HG02610 (cell line): ENCODE results near the gene GAGE13.
"Not testable (repeated sequence)": the region's sequence is repeated elsewhere in the genome, so short reads cannot be mapped to it uniquely, and the experiment has no call there.

Source experiments
- ATAC-seq: cut with Tn5 transposase; IDR thresholded peaks from one replicate; pipeline ENCODE4 v1.9.1; 2021; ENCODE audit warnings: mild to moderate bottlenecking, moderate library complexity; ENCODE audit not compliant: unreplicated experiment

Gene GAGE13

DNA sequence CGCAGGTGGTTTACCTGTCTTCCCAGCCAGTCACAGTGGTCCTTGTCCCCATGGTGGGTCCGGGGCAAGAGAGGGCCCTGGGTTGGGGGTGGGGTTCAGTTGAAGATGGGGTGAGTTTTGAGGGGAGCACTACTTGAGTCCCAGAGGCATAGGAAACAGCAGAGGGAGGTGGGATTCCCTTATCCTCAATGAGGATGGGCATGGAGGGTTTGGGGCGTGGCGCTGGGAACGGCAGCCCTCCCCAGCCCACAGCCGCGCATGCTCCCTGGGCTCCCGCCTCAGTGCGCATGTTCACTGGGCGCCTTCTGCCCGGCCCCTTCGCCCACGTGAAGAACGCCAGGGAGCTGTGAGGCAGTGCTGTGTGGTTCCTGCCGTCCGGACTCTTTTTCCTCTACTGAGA, at the start of gene GAGE13:
Gene GAGE13, plus strand, starts transcription at position 301 of the 400 bp plus-strand sequence. CDS start 1,156 bp downstream, outside the sequence.
- ATAC-seq: not testable (repeated sequence)

DNA sequence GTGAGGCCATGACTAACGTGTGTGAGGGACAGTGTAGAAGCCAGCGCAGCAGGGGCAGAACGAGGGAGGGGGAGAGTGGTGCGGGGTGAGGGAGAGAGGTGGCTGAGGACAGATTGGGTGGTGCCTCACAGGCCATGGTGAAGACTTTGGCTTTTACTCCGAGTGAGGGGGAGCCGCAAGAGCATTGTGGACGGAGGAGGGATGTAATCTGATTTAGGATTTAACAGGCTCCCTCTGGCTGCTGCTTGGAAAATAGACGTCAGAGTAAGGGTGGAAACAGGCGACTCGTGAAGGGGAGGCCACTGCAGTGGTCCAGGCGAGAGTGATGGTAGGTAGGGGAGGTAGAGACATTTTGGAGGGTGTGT, 48.8 kb upstream of the GAGE13 start:
- ATAC-seq: no peak

DNA sequence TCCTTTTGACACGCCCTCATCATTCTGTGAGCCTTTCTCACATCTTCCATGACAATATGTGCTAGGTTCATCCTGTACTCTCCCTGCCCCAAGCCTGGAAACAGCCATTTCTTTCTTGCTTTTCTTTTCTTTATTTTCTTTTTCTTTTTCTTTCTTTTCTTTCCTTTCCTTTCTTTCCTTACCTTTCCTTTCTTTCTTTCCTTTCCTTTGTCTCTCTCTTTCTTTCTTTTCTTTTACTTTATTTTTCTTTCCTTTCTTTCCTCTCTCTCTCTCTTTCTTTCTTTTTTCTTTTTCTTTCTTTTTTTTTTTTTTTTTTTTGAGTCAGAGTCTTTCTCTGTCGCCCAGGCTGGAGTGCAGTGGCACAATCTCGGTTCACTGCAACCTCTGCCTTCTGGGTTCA, 47.2 kb upstream of the GAGE13 start:
- no peak for ATAC-seq

DNA sequence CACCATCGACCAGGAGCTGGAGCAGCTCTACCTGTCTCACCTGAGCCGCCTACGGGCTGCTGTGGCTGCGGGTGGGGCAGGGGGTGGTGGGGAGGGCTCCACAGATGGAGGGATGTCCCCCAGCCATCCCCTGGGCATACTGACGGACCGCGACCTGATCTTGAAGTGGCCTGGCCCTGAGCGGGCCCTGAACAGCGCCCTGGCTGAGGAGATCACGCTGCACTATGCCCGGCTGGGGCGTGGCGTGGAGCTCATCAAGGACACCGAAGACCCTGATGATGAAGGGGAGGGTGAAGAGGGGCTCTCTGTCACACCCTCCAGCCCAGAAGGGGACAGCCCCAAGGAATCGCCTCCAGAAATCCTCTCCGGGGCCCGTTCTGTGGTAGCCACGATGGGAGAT, 45.2 kb upstream of the GAGE13 start:
- no peak for ATAC-seq

DNA sequence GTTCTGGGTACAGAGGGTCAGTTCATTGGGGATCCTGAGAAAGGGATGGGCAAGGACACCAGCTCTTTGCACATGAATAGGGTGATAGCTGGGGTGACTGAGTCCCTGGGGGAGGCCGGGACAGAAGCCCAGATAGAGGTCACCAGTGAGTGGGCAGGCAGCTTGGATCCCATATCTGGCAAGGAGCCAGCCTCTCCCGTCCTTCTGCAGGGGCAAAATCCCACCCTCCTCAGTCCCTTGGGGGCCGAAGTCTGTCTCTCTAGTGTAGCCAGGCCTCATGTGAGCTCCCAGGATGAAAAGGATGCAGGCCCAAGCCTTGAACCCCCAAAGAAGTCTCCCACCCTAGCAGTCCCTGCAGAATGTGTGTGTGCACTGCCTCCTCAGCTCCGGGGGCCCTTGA, 44.8 kb upstream of the GAGE13 start:
- ATAC-seq: no peak

- ATAC-seq: no peak
Observed at GRCh38 chrX:49287665-49288064, 43.7 kb upstream of the GAGE13 start.

GRCh38 chrX:49290215-49290614, 41.2 kb upstream of the GAGE13 start:
- no peak for ATAC-seq

DNA sequence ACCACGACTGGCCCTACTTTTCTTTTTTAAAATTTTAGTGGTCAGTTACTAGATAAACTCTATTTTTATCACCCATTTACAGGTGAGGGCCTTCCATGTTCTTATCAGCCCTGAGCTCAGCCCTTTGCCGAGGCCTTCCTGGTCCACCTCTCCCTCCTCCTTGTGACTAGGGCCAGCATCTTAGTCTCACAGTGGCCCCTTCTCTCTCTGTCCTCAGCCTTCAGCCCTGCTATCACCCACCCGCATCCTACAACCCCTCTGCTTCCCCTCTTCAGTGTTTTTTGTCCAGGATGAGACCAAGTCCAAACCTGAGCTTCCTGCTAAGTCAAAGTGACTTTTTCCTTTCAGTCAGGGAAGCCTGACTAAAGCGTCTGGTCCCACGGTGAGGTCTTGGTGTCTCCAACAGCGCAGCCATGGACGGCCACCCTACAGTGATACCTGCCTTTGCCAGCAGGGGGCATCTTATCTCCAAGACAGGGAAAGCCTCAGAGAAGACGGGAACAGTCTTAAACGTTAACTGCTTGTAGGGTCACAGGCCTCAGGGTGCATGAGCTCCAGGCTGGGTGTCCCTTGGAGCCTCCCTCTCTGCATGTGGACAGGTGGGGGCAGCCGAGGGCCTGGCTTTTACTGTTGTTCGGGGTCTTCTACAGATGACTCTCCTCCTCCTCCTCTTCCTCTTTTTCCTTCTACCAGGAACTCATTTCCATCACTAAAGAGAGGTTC, 39.6 kb upstream of the GAGE13 start:
- ATAC-seq: no peak

DNA sequence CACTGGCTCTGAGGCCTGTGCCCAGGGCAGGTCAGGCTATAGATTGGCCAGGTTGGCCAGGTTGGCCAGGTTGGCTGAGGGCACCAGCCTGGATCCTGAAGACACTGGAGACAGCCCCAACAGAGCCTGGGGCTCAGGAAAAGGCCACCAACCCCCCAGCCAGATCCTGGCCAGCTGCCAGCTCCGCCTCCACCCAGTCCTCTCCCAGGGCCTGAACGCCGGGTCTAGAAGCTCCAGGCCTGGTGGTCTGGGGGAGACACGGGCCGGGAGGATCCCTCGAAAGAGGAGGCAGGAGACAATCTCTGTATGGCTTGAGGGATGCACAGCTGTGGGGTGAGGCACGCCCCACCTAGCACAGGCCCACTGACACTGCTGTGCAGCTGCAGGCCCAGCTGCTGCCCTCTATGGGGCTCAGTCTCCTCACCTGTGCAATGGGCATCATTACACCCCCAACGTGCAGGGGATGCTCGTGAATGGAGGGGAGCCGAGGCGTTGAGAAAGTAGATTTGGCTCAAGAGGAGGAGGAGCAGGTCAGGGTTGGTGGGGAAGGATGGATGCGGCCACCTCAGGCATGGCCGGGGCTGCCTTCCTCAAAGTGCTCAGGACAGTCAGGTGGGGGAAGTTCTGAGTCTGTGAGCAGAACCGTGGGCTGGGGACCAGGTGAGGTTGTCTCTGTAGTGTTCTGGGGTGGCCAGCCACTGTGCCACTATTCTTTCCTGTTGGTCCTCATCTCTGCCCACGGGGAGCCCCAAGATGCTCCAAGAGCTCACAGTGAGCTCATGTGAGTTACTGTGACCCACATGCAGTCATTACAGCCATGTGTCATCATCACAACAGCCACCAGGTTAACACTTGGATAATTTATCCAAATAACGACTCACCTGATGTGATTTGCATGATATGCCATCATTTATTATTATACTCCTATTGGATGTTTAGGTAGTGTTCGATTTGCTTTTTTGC, 38.7 kb upstream of the GAGE13 start:
- no peak for ATAC-seq

DNA sequence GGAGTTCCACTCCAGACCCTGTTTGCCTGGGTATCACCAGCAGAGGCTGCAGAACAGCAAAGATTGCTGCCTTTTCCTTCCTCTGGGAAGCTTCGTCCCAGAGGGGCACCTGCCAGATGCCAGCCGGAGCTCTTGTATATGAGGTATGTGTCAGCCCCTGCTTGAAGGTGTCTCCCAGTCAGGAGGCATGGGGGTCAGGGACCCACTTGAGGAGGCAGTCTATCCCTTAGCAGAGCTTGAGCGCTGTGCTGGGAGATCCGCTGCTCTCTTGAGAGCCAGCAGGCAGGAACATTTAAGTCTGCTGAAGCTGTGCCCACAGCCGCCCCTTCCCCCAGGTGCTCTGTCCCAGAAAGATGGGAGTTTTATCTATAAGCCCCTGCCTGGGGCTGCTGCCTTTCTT, 32.1 kb upstream of the GAGE13 start:
- not testable (repeated sequence) for ATAC-seq

DNA sequence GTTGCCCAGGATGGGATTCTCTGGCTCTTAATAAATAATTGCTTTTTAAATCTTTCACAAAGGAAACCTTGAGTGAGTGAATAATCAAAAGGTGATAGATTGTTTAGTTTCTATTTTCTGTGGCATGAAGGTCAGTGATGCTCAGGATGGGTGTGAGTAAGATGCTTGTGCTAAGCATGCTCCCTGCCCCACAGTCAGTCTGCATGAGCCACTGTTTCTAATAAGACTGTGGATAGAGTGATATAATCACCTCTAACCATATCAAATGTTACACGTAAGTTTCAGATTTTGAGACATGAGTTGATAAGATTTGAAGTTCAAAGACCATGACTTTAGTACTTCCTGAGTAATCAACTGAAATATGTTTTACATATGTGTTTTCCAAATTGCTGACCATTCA, 30.7 kb upstream of the GAGE13 start:
- ATAC-seq: no peak

- no peak for ATAC-seq
Observed at GRCh38 chrX:49303346-49303745, 28.0 kb upstream of the GAGE13 start, which contains the start of gene GAGE10. Gene GAGE10 (plus strand): TSS chrX:49303646. CDS start chrX:49304860, 1,214 bp downstream.

GRCh38 chrX:49307775-49308174, 23.6 kb upstream of the GAGE13 start:
- ATAC-seq: not testable (repeated sequence)

DNA sequence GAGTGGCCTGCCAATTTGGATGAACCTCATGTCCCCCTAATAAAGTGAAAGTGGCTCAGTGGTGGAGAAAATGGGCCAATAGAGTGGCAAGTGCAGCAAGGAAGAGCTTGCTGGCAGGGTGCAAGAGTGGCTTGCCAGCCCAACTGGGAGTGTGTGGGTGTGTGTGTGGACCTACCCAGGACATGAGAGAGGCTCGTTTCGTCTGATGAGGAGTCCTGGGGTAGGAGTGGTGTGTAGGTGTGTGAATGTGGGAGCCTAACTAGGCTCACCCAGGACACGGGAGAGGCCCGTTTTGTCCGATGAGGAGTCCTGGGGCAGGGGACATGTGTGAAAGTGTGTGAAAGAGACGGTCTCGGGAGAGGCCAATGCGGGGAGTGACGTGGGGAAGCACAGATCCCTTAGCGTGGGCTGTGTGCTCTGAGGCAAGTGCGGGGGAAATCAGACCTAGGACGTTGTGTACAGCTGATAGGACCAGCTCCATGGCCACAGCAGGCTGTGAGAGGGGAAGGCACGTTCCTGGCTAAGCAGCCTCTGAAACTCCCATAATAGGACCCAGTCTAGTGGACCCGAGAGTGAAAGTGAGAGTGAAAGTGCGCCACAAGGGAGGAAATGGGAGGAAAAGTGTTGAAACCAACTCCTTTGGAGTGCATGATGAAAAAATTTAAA, 22.6 kb upstream of the GAGE13 start:
- no peak for ATAC-seq

- no peak for ATAC-seq
Observed at GRCh38 chrX:49309401-49309981, 21.9 kb upstream of the GAGE13 start.

- no peak for ATAC-seq
Observed at GRCh38 chrX:49310371-49310770, 21.0 kb upstream of the GAGE13 start.

- ATAC-seq: no peak
Observed at GRCh38 chrX:49312176-49312575, 19.2 kb upstream of the GAGE13 start.

DNA sequence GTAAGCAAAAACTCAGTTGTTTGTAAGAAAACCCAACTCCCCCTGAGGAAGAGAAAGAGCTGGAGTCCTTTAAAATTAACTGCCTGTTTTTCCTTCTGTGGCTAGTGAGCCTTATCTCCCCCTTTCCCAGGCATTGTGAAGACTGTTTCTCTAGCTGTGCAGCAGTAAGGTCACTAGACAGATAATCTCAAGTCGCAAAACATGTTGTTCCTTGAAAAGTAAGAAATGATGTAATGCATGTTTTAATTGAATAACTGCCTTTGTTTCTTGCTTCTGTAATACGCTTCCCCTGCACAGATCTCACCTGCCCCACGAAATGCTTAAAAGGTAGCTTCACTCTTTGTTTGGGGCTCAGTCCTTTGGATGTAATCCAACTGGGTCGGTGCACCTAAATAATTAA, 15.3 kb upstream of the GAGE13 start:
- no peak for ATAC-seq

DNA sequence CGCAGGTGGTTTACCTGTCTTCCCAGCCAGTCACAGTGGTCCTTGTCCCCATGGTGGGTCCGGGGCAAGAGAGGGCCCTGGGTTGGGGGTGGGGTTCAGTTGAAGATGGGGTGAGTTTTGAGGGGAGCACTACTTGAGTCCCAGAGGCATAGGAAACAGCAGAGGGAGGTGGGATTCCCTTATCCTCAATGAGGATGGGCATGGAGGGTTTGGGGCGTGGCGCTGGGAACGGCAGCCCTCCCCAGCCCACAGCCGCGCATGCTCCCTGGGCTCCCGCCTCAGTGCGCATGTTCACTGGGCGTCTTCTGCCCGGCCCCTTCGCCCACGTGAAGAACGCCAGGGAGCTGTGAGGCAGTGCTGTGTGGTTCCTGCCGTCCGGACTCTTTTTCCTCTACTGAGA, 9.6 kb upstream of the GAGE13 start, which contains the start of gene GAGE12J:
Gene GAGE12J, plus strand, starts transcription at position 301 of the 400 bp plus-strand sequence. CDS start 1,157 bp downstream, outside the sequence.
- not testable (repeated sequence) for ATAC-seq

DNA sequence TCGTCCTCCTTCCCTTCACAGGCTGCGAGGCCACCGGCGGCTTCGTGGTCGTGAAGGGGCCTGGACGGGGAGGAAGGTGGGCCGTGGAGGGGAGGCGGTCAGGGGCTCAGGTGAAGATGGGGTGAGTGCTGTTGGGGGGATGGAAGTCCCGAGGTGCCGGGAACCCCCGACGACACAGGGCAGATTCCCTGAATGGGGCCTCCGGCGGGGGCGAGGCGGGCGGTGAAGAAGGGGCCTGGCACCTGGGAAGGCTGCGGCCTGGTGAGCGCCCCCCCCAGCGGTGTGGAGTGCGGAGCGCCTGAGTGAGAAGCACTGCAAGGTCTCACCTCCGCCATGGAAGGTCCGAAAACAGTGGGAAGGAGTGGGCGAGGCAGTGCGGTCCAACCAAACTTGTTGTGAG, 9.1 kb upstream of the GAGE13 start:
- ATAC-seq: not testable (repeated sequence)

- not testable (repeated sequence) for ATAC-seq
Observed at GRCh38 chrX:49323735-49324134, 7.6 kb upstream of the GAGE13 start.
